ENCODE measurements around the gene ATG9A.

DNA sequence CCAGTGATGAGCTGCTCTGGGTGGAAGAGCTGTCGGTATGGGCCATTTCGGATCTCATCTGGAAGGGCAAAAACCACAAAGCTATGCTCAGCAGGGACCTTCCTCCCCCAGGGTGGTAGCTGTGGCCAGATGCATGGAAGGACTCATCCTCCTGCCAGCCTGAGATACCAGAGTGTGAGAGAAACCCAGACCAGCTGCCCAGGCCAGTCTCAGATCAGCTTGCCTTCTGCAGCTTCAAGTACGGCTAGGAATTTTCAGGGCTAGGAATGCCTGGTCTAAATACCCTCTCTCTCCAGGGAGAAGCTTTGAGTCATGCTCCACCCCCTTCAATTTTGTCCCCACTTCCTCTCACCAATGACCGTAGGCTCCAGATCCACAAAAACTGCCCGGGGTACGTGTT is 22.2 kb upstream of the ATG9A start:
- TF ChIP-seq POLR2A (IDR thresholded peaks at IDR 0.05), result no peak
- TF ChIP-seq, protein P1, sequence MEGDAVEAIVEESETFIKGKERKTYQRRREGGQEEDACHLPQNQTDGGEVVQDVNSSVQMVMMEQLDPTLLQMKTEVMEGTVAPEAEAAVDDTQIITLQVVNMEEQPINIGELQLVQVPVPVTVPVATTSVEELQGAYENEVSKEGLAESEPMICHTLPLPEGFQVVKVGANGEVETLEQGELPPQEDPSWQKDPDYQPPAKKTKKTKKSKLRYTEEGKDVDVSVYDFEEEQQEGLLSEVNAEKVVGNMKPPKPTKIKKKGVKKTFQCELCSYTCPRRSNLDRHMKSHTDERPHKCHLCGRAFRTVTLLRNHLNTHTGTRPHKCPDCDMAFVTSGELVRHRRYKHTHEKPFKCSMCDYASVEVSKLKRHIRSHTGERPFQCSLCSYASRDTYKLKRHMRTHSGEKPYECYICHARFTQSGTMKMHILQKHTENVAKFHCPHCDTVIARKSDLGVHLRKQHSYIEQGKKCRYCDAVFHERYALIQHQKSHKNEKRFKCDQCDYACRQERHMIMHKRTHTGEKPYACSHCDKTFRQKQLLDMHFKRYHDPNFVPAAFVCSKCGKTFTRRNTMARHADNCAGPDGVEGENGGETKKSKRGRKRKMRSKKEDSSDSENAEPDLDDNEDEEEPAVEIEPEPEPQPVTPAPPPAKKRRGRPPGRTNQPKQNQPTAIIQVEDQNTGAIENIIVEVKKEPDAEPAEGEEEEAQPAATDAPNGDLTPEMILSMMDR (IDR thresholded peaks at IDR 0.05), result no peak
